CD4-positive, alpha-beta T cell (primary cell): ENCODE measurements around the gene CD8B2. TPM values are rescaled to one million over a fixed set of nuclear protein-coding genes. Genes with fewer than 3 reads are reported as not detected.

Source experiments
- ATAC-seq: fragments of 200-7000 bp; cut with Tn5 transposase; one replicate; pipeline ENCODE4 v1.10.0; 2022; ENCODE audit warnings: mild to moderate bottlenecking; ENCODE audit not compliant: poor library complexity
- CTCF ChIA-PET: fragments of 350-600 bp; sonication (Branson Sonifier 250); formaldehyde crosslinking; loops from one replicate; lab custom pipeline; 2021; ENCODE audit warnings: antibody characterized with exemption, inconsistent platforms; lab: Charles Lee
- POLR2A ChIA-PET: fragments of 350-600 bp; sonication (Branson Sonifier 250); formaldehyde crosslinking; loops from one replicate; lab custom pipeline; 2021; ENCODE audit warnings: antibody characterized with exemption, inconsistent platforms; lab: Charles Lee
- DNase-seq, 14 experiments: peaks; one replicate each; pipeline ENCODE4 v3.0.0-alpha.2; 2013 to 2020; ENCODE audit warnings: mixed read lengths in 2 of 14
- H3K27ac ChIP-seq, 2 donors: one replicate each; pipeline versions ENCODE4 v1.5.1 to v1.7.0; 2013; ENCODE audit warnings: low read length in 2 of 2, low read depth in 1 of 2, mild to moderate bottlenecking in 1 of 2
- H3K27me3 ChIP-seq, 2 experiments: 1 replicate in 1 of 2; 2 replicates in 1 of 2; pipeline versions ENCODE4 v1.6.1 to v1.7.0; 2013; ENCODE audit warnings: low read length in 2 of 2, control low read depth in 1 of 2, mild to moderate bottlenecking in 1 of 2, moderate library complexity in 1 of 2; ENCODE audit not compliant: insufficient read depth in 2 of 2, control insufficient read depth in 1 of 2
- H3K36me3 ChIP-seq: one replicate; pipeline ENCODE4 v1.6.1; 2013; ENCODE audit warnings: low read length, control low read depth; ENCODE audit not compliant: insufficient read depth
- H3K4me1 ChIP-seq: one replicate; pipeline ENCODE4 v1.6.1; 2013; ENCODE audit warnings: low read length, control low read depth; ENCODE audit not compliant: insufficient read depth
- H3K4me3 ChIP-seq: one replicate; pipeline ENCODE4 v1.5.1; 2013; ENCODE audit warnings: mild to moderate bottlenecking, low read length, moderate library complexity
- H3K9me3 ChIP-seq, 2 experiments: 1 replicate in 1 of 2; 2 replicates in 1 of 2; pipeline versions ENCODE4 v1.6.1 to v1.7.0; 2013; ENCODE audit warnings: low read length in 2 of 2, mild to moderate bottlenecking in 2 of 2, control low read depth in 1 of 2, moderate library complexity in 1 of 2; ENCODE audit not compliant: control insufficient read depth in 1 of 2, insufficient read depth in 1 of 2
- H3K27ac Mint-ChIP-seq: one replicate; pipeline ENCODE4 v1.8.0; 2020; ENCODE audit warnings: mixed read lengths
- H3K27me3 Mint-ChIP-seq: one replicate; pipeline ENCODE4 v1.8.0; 2021; ENCODE audit warnings: mixed read lengths
- H3K36me3 Mint-ChIP-seq: one replicate; pipeline ENCODE4 v1.8.0; 2021; ENCODE audit warnings: low read depth, mixed read lengths
- H3K4me1 Mint-ChIP-seq: one replicate; pipeline ENCODE4 v1.8.0; 2021; ENCODE audit warnings: low read depth, mixed read lengths
- H3K4me3 Mint-ChIP-seq: one replicate; pipeline ENCODE4 v1.8.0; 2020; ENCODE audit warnings: mild to moderate bottlenecking, mixed read lengths
- H3K9me3 Mint-ChIP-seq: one replicate; pipeline ENCODE4 v1.8.0; 2020; ENCODE audit warnings: mixed read lengths
- intact Hi-C, 2 experiments: fragments of 100-400 bp; cut with DNase I in 1 of 2; cut with micrococcal nuclease in 1 of 2; formaldehyde crosslinking; loops; one replicate each; pipeline versions ENCODE4 v1.15.1 to v1.9.0; 2023 to 2025; cut with DNase I, micrococcal nuclease
- total RNA-seq, 174 experiments: library from RNA in 2 of 174; stranded (reverse) in 2 of 174; gene quantifications; one replicate each; pipeline ENCODE4 v1.2.3 and lab custom pipeline; 2021 to 2026
- TF ChIP-seq, protein P1 (sequence below): fragments of 200-600 bp; IDR thresholded peaks from one replicate; pipeline ENCODE4 v1.8.0; 2022; ENCODE audit warnings: antibody characterized with exemption, mild to moderate bottlenecking

CD8B2 gene
- total RNA-seq, 2 experiments from 2014 or later = 0.14 TPM; not detected in 1

DNA sequence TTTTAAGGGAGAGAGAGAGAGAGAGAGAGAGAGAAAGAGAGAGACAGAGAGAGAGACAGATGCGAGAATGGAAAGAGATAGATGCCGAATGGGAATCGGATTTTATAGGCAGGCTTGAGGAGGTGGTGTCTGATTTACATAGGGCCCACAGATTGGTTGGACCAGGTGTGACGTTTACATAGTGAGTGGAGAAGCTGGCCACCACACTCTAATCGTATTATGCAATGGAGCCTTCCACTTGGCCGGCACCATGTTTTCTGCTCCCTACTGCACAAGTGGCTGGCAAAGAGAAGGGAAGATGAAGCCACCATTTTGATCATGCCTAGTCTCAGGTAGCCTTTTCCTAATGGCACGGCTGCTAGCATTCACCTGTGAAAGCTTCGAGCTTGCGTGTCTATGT is 33.9 kb downstream of the CD8B2 start:
- Mint-ChIP-seq H3K27ac (no peak overlapping the region), H3K36me3 (no peaks in the 10 kb centered on the region), H3K9me3 (peaks cover 5% of the 10 kb centered on the region), H3K27me3 (no peaks in the 10 kb centered on the region), H3K4me3 (no peak overlapping the region), H3K4me1 (no peaks in the 10 kb centered on the region)
- ChIA-PET POLR2A (no interaction called here), CTCF (no interaction called here)
- H3K9me3 ChIP-seq = peaks cover 0 to 9% of the 10 kb centered on the region in 2 experiments
- TF ChIP-seq, protein P1, sequence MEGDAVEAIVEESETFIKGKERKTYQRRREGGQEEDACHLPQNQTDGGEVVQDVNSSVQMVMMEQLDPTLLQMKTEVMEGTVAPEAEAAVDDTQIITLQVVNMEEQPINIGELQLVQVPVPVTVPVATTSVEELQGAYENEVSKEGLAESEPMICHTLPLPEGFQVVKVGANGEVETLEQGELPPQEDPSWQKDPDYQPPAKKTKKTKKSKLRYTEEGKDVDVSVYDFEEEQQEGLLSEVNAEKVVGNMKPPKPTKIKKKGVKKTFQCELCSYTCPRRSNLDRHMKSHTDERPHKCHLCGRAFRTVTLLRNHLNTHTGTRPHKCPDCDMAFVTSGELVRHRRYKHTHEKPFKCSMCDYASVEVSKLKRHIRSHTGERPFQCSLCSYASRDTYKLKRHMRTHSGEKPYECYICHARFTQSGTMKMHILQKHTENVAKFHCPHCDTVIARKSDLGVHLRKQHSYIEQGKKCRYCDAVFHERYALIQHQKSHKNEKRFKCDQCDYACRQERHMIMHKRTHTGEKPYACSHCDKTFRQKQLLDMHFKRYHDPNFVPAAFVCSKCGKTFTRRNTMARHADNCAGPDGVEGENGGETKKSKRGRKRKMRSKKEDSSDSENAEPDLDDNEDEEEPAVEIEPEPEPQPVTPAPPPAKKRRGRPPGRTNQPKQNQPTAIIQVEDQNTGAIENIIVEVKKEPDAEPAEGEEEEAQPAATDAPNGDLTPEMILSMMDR = no peak
- no peaks in the 10 kb centered on the region for H3K27me3 ChIP-seq
- no peaks in the 10 kb centered on the region for H3K36me3 ChIP-seq
- ATAC-seq (no peak), DNase-seq (no peak)
- no peaks in the 10 kb centered on the region for H3K4me1 ChIP-seq
- intact Hi-C loops = no loop called here
- no peak overlapping the region for H3K4me3 ChIP-seq
- no peak overlapping the region for H3K27ac ChIP-seq

DNA sequence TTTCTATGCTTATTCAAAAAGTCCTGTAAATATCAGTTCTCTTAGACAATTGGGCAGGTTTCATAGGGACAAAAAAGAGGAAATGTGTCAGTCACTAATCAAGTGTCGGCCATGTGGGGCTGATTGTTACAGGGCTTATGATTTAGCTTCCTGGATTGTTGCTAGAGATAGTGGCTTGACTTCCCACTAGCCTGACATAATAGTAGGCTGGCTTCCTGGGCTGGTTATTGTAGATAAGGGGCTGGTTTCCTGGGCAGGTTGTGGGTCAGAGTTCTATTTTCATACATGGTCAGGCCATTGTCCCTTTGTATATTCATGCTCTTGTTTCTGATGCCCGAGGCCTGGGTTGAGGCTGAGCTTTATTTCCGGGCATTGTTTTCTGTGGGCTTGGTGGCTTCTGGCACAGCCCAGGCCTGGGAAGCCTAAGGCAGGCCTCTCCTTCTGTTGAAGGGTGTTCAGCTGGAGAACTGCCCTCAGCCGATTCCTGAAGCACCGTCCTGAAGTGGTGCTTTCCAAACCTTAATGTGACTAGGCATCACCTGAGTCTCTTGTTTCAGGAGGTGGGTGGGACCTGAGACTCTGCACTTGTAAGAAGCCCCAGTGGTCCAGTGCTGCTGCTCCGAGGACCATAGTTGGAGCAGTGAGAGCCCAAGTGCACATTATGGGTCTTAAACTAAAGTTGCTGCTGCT is 37.0 kb downstream of the CD8B2 start:
- Mint-ChIP-seq H3K27ac (no peak overlapping the region), H3K36me3 (no peaks in the 10 kb centered on the region), H3K9me3 (peaks cover 5% of the 10 kb centered on the region), H3K4me1 (no peaks in the 10 kb centered on the region), H3K4me3 (no peak overlapping the region), H3K27me3 (no peaks in the 10 kb centered on the region)
- intact Hi-C loops = no loop called here
- POLR2A ChIA-PET = no interaction called here
- no peaks in the 10 kb centered on the region for H3K36me3 ChIP-seq
- no peak for DNase-seq
- no peak overlapping the region for H3K27ac ChIP-seq
- H3K27me3 ChIP-seq = no peaks in the 10 kb centered on the region
- no peaks in the 10 kb centered on the region for H3K4me1 ChIP-seq
- CTCF ChIA-PET = no interaction called here
- no peak overlapping the region for H3K4me3 ChIP-seq
- TF ChIP-seq, protein P1 = no peak
- peaks cover 0 to 9% of the 10 kb centered on the region in 2 experiments for H3K9me3 ChIP-seq
- ATAC-seq = no peak

DNA sequence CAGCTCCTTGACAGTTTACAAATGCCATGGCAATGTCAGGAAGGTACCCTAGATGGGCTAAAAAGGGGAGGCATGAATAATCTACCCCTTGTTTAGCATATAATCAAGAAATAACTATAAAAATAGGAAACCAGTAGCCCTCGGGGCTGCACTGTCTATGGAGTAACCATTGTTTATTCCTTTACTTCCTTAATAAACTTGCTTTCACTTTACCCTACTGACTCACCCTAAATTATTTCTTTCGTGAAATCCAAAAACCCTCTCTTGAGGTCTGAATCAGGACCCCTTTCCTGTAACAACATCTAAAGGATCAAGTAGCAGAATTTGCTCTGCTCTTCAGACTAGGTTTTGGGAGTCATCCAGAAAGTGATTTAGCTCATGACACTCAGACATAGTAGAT is 43.7 kb downstream of the CD8B2 start:
- Histone ChIP-seq H3K9me3 (no peaks in the 10 kb centered on the region), H3K27me3 (peaks cover 4 to 5% of the 10 kb centered on the region in 2 experiments), H3K27ac (no peak overlapping the region), H3K36me3 (no peaks in the 10 kb centered on the region), H3K4me3 (no peak overlapping the region), H3K4me1 (no peaks in the 10 kb centered on the region)
- TF ChIP-seq, protein P1 = no peak
- intact Hi-C loops = no loop called here
- H3K36me3 Mint-ChIP-seq = no peaks in the 10 kb centered on the region
- no peak overlapping the region for H3K27ac Mint-ChIP-seq
- ChIA-PET CTCF (no interaction called here), POLR2A (no interaction called here)
- ATAC-seq = no peak
- peaks cover 4% of the 10 kb centered on the region for H3K27me3 Mint-ChIP-seq
- no peaks in the 10 kb centered on the region for H3K9me3 Mint-ChIP-seq
- no peak for DNase-seq
- H3K4me3 Mint-ChIP-seq = no peak overlapping the region
- no peaks in the 10 kb centered on the region for H3K4me1 Mint-ChIP-seq
